GM19035 (cell line): ENCODE measurements around the gene MMP1.

ENCODE experiments used
- ATAC-seq: cut with Tn5 transposase; IDR thresholded peaks from one replicate; pipeline ENCODE4 v1.9.1; 2021; ENCODE audit not compliant: unreplicated experiment

MMP1 gene

GRCh38 chr11:102798012-102798746 is at the start of gene MMP1:
Gene MMP1, minus strand, starts transcription at chr11:102798160. Its CDS starts 68 bp downstream, at chr11:102798092.
- ATAC-seq, result no peak

DNA sequence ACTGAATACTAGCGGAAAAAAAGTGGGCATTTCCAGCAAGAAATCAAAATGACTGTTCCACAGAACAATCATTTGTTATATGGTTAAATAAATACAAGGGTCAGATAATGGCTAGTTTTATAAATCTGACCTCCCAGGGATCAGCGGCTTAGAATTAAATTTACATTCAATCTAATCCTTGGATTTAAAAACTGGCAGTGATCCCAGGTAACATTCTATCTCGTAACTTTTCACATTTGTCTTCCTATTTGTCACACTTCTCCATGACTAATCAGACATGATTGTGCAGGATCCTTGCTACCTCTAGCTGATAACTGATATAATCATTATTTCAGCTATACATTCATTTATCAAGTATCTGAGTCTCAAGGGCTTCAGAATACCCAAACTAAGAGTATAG is 48.3 kb upstream of the MMP1 start:
- ATAC-seq, result no peak

- no peak for ATAC-seq
These were observed 45.5 kb upstream of the MMP1 start, which contains the start of gene MMP3 for GRCh38 chr11:102843489-102843888. Gene MMP3, minus strand, starts transcription at chr11:102843609. Its CDS starts 63 bp downstream, at chr11:102843546.

- ATAC-seq, result no peak
These were observed 45.0 kb upstream of the MMP1 start for GRCh38 chr11:102842930-102843329.

GRCh38 chr11:102840018-102840417 is 42.1 kb upstream of the MMP1 start:
- ATAC-seq, result no peak

GRCh38 chr11:102837646-102838045 is 39.7 kb upstream of the MMP1 start:
- no peak for ATAC-seq

GRCh38 chr11:102837156-102837555 is 39.2 kb upstream of the MMP1 start:
- ATAC-seq, result no peak

- no peak for ATAC-seq
These were observed 38.4 kb upstream of the MMP1 start for GRCh38 chr11:102836290-102836875.

DNA sequence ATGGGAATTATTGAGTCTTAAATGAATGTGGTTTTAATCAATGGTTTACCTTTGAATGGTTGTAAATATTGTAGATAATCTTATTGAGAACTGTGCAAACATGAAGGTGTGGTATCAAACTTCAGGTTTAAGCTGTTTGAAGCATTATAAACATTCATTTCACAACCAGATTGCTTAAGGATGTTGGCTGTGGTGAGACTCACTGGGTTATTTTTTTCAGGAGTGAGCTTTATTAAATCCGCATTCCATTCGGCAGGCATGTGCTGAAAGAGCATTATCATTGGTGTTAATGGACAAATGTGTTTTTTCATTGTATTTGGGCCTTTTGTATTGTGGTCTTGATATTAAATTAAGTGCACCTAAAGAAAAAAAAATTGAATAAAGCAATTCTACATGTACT is 35.8 kb upstream of the MMP1 start:
- no peak for ATAC-seq

GRCh38 chr11:102832612-102833011 is 34.7 kb upstream of the MMP1 start:
- no peak for ATAC-seq

- no peak for ATAC-seq
These were observed 33.8 kb upstream of the MMP1 start for GRCh38 chr11:102831489-102832440.

DNA sequence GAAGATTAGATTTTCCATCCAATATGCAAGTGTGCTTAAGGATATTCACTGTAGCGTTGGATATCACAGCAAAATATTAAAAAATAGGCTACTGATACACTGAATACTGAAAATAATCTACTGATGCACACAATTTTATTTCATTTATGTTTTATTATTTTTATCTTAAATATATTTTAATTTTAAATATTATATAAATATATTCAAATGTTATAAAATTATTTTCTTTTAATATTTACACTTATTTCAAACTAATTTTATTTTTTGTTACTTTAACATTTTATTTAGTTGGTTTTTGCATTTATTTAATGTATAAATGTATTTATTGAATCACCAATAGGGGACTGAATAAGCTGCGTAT is 33.1 kb upstream of the MMP1 start:
- ATAC-seq, result no peak

DNA sequence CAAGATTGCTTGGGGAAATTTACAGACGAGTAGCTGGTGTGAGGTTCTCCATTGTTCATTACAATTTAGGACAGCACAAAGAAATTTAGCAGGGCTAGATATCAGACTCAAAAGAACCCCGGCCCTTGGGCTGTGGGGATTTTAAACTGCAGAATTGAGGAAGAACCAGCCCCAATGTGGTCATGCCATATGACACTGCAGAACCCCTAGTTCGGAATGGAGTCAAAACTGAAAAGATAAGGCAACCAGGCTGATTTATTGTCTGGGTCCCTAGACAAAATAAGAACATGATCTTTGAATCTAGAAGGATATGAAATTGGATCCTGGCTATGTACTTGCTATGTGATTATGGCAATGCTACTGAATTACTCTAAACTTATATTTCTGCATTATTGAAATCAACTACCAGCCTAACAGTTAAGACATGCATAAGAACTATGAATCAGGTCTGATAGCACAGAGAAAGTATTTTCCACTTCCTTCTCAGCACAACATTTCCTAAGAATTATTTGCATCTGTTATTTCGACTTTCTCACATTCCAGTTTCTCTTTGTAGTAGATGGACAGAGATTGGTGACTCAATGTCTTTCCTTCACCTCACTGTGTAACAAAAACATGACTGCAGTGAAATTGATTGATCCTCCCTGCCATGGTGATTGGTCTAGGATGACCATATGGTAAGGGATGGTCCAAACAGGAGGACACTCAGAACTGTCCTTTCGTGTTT is 32.2 kb upstream of the MMP1 start:
- ATAC-seq, result no peak

DNA sequence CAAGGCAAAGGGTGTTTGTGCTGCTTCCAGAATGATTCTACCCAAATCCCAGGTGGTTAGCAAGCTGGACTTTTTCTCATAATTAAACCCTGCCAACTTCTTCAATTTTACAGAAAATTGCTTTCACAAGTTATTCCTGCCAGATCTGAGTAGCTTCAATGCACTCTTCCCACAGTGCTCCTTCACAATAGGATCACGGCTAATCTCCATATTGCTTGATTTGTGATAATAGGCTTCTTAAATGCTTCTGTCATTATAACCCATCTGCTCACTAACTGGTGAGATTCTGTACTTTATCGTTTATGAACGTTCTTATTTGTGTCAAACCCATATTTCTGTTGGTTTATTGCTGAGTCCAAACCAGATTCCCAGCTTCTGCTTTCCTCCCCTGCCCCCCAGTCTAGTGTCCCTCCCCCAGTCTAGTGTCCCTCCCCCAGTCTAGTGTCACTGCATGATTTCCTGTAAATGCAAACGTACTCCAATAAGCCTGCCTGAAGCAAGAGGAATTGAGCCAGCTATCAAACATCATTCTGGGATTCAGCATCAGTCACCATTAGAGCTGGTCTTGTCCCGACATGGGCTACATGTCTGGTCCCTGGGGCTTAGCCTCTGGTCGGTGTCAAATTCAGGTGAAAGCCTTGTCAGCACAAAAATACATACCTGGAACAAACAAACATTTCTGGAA is 31.5 kb upstream of the MMP1 start:
- ATAC-seq, result no peak

DNA sequence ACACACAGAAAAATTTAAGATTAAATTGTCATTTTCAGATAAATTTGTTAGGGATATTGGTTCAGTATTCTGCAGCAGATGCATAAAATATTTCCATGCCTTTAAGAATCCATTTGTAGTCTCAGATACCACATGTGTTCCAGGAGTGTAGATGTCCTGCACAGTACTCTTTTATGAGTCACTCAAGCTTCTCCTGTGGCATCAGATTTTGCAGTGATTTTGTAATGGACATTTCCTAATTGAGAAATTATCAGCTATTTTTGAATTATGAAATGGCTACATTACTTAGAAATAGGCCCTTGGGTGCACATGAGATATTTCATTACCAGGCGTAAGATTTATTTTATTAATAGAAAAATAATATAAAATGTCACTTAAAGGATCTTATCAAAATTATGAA is 26.6 kb upstream of the MMP1 start:
- no peak for ATAC-seq

DNA sequence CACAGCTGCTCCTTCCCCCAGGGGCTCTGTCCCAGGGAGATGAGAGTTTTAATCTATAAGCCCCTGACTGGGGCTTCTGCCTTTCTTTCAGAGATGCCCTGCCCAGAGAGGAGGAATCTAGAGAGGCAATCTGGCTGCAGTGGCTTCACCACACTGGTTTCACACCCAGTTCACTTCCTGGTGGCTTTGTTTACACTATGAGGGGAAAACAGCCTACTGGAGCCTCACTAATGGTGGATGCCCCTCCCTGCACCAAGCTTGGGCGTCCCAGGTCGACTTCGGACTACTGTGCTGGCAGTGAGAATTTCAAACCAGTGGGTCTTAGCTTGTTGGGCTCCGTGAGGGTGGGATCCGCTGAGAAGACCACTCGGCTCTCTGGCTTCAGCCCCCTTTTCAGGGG is 21.5 kb upstream of the MMP1 start:
- ATAC-seq, result no peak

DNA sequence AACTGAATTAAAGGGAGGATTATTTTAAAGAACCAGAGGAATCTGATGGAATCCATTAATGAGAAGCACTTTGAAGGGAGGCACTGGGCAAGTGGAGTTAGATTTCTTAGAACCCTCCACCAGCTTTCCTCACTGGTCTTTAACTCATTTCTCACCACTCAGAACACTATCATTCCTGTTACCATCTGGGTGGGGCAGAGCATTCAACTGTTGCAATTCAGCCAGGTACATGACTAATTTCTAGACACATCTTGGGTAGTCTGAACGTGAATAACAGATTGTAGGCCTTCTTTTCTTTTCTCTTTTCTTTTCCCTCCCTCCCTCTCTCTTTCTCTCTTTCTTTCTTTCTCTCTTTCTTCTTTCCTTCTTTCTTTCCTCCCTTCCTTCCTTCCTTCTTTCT is 15.5 kb upstream of the MMP1 start:
- no peak for ATAC-seq

DNA sequence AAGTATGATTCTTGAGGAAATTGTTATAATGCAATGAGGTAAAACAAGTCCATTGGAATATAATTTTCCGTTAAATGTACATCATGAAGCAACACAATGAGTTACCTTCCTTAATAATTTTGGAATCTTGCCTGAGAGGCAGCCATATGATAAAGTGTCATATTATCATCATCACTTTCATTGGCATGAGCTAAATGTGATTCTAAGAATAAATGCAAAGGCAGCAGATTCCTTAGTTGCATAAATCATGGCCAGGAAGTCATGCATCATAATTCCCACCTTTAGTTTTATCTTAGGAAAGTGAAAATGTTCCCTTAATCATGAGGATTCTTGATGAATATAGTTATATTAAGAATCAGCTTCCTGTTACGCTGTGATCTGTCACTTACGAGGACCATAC is 14.2 kb upstream of the MMP1 start:
- ATAC-seq, result no peak

GRCh38 chr11:102810950-102811660 is 13.1 kb upstream of the MMP1 start:
- ATAC-seq, result no peak

DNA sequence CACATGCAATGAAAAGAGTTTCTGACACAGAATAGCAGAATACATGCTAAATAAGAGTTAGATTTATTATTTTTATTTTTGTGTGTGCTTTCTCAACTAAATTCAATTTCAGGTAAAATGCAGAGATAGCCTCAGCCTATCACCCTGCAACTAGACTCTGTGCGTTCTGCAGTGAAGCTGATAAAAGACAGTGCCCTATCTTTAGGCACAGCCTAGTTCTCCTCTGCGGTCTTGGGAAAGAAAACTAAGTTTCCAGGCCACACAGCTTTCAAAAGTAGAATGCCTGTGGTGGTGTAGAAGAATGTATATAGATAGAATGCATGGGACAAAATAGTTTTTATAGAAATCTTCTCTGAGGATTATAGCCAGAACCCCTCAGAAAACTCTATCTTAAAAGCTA is 12.0 kb upstream of the MMP1 start:
- ATAC-seq, result no peak
